ELR (cell line): ENCODE measurements around the gene ZFR2.
"Not testable (repeated sequence)": the region's sequence is repeated elsewhere in the genome, so short reads cannot be mapped to it uniquely, and the experiment has no call there.

Source experiments
- DNase-seq: peaks from one replicate; pipeline ENCODE4 v3.0.0-alpha.2; 2015; ENCODE audit warnings: low read depth

Gene ZFR2

GRCh38 chr19:3836887-3837286 lies 32.0 kb downstream of the ZFR2 start:
- DNase-seq = no peak

GRCh38 chr19:3835055-3835435 lies 33.8 kb downstream of the ZFR2 start:
- no peak for DNase-seq

GRCh38 chr19:3834349-3835054 lies 34.3 kb downstream of the ZFR2 start:
- no peak for DNase-seq

- no peak for DNase-seq
Observed at GRCh38 chr19:3833578-3834348, 35.1 kb downstream of the ZFR2 start.

GRCh38 chr19:3832001-3832400 lies 36.8 kb downstream of the ZFR2 start:
- no peak for DNase-seq

- no peak for DNase-seq
Observed at GRCh38 chr19:3831601-3832000, 37.2 kb downstream of the ZFR2 start.

GRCh38 chr19:3830621-3831589 lies 37.9 kb downstream of the ZFR2 start:
- no peak for DNase-seq

- DNase-seq = no peak
Observed at GRCh38 chr19:3827306-3827705, 41.5 kb downstream of the ZFR2 start.

GRCh38 chr19:3826163-3826562 lies 42.7 kb downstream of the ZFR2 start:
- no peak for DNase-seq

- DNase-seq = no peak
Observed at GRCh38 chr19:3825286-3825956, 43.4 kb downstream of the ZFR2 start.

- no peak for DNase-seq
Observed at GRCh38 chr19:3823350-3823713, 45.5 kb downstream of the ZFR2 start.

- no peak for DNase-seq
Observed at GRCh38 chr19:3822683-3823349, 46.0 kb downstream of the ZFR2 start.

GRCh38 chr19:3821857-3822364 lies 46.9 kb downstream of the ZFR2 start:
- DNase-seq = peak; percentile 50

- no peak for DNase-seq
Observed at GRCh38 chr19:3821156-3821555, 47.7 kb downstream of the ZFR2 start.

- no peak for DNase-seq
Observed at GRCh38 chr19:3819989-3820388, 48.8 kb downstream of the ZFR2 start.

GRCh38 chr19:3818918-3819317 lies 49.9 kb downstream of the ZFR2 start:
- DNase-seq = no peak

- peak; percentile 67 for DNase-seq
Observed at GRCh38 chr19:3818466-3818865, 50.4 kb downstream of the ZFR2 start.

GRCh38 chr19:3817761-3818160 lies 51.1 kb downstream of the ZFR2 start:
- DNase-seq = no peak

GRCh38 chr19:3816566-3817218 lies 52.1 kb downstream of the ZFR2 start:
- DNase-seq = no peak

- DNase-seq = not testable (repeated sequence)
Observed at GRCh38 chr19:3816148-3816547, 52.7 kb downstream of the ZFR2 start.

GRCh38 chr19:3814648-3815047 lies 54.2 kb downstream of the ZFR2 start:
- no peak for DNase-seq
